Stimulated activated CD4-positive, alpha-beta T cell treated with anti-CD3 and anti-CD28 coated beads, Interleukin-15, amount 100 ng/mL, for 1 hour (primary cell): ENCODE results near the gene XPO6.

Experiments used
- DNase-seq, 2 donors: peaks; one replicate each; pipeline ENCODE4 v3.0.0-alpha.2; 2020; ENCODE audit warnings: low read depth in 1 of 2, low spot score in 1 of 2

The XPO6 gene

DNA sequence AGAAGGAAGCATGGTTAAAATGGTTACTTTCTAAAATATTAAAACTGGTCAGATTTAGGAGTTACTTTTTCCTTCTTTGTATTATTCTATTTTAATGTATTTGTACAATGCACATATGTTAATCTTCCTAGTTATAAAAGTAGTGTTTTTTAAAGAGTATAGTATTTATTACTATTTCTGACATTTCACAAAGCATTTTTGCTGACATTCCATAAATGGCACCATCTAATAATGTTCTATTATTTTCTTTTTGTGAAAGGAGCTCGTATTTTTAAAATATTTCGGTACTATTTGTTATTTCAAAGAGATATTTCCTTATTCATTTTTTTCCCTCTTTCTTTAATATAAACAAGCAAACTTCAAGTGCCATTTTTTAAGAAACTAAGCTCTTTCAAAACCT is 100.8 kb downstream of the XPO6 start:
- DNase-seq = no peak

- DNase-seq = no peak
Measured at GRCh38 chr16:28110479-28110878, 101.3 kb downstream of the XPO6 start.

GRCh38 chr16:28110074-28110473 is 101.7 kb downstream of the XPO6 start:
- DNase-seq = no peak

DNA sequence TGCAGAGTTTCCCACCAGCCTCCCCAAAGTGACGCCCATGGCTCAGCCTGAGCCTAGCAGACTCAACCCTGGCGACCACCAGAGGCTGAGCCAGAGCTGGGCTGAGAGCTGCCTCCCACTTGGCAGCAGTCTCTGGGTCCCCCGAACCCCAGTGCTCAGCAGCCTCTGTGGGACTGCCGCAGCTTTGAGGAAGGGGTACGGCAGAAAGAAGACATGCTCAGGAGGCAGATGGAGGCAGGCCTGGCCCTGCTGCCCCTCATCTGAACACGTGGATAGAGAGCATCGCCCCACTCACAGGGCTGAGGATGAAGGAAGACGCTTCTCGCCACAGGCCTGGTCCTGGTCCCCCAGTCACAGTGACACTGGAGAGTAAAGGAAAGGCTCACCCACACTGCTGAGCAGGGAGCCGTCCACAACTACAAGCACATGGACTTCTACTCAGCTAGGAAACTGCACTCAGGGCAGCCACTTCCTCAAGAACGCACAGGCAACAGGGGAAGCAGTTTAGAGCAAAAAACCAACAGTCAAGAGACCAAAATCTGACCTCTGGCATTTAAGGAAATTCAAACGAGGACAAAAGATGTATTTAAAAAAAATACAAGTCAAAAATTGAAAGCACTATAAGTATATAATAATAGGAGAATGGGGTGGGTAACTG is 103.0 kb downstream of the XPO6 start:
- DNase-seq = no peak

DNA sequence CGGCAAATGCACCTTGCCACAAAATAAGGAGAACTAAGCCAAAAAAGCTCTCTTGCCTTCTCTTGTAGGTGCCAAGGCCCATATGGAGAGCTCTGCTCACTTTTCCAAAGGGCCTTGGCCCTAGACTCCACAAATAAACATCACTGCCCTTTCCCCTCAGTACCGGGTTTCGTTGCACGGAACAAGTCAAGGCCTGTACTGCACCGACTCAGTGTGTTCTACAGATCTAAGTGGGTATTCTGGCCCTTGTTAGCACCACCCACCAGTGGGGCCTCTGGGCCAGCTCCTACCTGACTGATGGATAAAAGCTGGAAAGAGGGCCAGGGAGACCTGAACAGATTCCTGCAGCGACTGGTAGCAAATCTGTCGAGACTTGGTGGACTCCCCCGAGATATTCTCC is 104.5 kb downstream of the XPO6 start:
- no peak for DNase-seq

GRCh38 chr16:28106467-28107215 is 105.1 kb downstream of the XPO6 start:
- DNase-seq = no peak

- no peak for DNase-seq
Measured at GRCh38 chr16:28105954-28106353, 105.8 kb downstream of the XPO6 start.

DNA sequence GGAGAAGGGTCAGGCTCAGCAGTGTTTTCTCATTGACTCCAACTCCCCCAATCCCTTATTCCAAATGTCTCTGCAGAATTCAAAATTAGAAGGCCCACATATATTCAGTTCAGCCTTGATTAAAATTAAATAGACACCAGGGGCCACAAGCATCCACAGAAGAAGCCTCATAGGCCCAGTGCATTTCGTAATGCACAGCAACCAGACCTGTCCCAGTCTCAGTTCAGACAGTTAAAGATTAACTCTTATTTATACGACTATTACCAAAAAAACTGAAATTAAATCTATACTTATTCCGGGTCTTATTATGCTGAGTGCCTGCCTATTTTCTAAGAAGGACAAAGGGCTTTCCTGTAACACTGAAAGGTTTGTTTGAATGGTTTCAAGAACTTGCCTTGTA is 106.5 kb downstream of the XPO6 start:
- no peak for DNase-seq

GRCh38 chr16:28104404-28104803 is 107.4 kb downstream of the XPO6 start:
- DNase-seq = no peak

GRCh38 chr16:28103516-28104170 is 108.1 kb downstream of the XPO6 start:
- no peak for DNase-seq

DNA sequence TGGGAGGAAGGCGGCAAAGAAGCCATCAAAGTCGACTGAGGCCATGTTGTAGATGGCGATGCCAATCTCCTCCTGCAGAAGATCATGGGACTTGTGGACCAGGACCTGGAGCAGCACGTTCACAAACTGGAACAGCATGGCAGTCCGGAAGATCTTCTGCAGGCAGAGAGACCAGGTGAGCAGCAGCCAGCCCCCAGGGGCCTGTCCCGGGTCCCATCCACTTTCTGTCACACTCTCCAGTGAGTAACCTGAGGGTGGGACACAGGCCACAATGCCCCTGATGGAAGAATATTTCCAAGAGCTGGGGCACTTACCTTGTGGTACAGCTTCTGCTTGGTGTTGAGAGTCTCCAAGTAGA is 110.3 kb downstream of the XPO6 start:
- DNase-seq = no peak

DNA sequence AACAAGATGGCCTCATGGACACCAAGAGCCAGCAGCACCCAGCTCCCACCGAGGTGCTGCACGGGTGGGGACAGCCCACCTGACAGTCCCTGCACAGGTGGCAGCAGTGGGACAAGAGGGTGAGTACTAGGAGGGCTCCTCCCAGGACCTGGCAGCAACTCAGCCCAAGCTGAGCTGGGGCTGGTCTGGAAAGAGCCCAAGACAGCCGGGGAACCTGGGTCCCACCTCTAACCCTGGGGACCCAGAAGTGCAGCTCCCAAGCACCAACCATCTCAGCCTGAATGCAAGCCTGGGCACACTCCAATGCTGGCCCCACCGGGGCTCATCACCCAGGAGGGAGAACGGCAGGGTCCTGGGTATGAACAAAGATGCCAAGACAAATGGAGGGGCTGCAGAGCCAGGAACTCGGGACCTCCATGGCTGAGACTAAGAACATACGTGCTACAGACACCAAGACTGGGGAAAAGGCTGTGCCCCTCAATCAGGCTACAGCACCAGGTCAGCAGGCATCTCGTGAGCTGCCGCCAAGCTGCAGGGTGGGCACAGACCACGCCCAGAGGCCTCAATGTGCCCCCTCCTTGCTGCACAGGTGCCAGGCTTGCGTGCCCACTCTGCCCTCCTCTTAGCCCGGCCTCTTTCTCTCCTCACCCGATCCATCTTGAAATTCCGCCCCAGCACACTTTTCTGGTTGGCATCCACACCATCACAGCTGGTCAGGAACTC is 110.8 kb downstream of the XPO6 start:
- DNase-seq = no peak

DNA sequence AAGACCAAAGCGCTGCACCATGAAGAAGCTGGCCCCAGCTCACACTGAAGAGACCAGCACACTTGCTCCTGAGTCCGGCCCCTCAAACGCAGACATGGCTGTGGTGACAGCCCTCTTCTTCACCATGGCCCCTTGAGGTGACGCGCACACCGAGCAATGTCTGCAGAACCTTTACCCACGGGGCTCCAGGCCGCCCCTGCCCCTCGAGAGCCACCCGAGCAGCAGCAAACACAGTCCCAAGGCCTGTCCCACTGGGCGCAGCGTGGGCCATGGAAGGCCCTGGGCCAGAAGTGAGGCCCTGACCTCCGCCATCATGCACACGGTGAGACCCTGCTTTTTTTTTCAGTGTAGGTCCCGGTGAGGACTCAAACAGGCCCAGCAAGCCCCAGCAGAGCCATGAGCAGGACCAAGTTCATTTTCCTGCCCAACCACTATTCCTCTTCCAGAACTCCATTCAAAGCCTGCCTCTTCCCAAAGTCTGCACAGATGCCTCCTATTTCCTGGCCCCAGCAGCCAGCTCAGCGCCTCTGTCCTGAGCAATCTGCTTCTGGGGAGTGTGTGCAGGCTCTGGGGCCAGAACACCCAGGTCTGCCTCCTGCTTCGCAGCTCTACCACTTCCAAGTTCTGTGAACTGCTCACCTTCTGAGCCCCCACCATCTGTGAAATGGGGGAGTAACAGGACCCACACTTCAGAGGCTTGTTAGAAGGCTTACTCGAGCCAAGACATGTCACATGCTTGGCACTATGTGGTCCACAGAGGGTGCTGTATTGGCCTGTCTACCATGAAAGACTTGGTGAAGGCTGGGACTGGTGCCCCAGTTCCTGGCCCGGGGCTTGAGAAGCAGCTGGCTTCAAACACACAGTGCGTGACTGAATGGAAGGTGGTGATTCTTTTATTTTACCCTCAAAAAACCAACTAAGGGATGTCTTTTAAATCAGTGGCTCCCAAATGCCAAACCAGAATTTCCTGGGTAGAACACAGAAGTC is 112.5 kb downstream of the XPO6 start:
- no peak for DNase-seq

- DNase-seq = no peak
Measured at GRCh38 chr16:28098171-28098958, 113.4 kb downstream of the XPO6 start.

DNA sequence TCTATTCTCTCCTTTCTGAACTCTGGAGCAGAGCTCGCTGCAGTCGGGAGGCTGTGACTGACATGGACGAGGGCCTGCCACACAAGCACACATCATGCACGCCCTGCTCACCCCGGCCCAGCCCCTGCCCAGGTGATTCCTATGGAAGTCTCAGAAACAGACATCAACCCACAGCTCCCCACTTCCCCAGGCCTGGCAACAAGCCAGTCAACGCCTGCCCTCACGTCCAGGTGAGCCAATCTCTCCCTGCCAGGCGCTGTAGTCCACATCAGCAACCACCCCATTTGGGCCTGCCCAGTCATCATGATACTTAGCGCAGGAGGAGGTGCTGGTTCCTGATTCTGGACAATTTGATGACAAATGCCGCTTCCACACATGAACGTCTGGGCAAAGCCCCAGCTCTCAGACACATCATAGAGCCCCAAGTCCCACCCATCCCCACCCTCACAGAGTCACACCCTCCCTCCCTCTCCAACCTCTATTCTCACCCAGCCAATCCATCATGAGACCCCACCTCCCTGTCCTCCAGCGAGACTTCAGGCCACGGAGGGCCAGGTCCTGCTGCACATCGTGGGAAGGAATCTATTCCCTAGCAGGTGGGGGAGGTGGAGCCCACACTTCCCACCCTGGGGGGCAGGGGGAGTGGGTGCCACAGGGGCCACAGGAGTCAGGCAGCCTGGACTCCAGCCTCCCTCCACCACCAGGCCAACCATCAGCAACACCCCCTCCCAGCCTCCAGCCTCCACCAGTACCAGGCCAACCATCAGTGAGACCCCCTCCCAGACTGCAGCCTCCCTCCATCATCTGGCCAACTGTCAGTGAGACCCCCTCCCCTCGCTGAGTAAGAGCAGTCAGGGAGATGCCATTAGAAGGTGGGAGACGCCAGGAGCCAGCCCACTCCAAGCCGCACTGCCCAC is 114.5 kb downstream of the XPO6 start:
- DNase-seq = no peak

GRCh38 chr16:28093385-28093725 is 118.4 kb downstream of the XPO6 start:
- no peak for DNase-seq

DNA sequence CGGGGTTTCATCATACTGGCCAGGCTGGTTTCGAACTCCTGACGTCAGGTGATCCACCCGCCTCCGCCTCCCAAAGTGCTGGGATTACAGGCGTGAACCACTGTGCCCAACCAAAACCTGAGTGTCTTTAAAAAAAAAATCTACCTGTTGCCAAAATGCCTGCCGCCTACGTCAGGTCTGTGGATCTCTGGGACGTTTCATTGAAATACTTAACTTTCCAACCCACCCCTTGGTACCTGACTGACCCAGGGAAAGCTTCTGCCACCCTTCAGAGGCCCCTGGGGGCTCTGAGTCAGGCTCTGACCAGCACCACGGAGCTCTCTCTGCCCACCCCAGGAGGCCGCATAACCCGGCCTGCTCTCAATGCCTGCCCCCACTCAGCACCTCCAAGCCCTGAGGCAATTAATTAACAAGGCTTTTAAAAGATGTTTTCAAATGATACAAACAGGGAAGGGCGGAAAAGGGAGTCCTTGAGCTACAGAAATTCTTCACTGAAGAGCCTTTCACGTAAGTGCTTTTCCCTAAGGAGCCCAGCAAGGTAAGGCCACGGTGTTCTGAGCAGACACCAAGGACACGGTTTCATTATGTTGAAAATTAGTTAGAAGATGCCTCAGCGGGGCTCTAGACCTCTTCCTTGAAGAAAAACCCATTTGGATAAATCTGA is 118.9 kb downstream of the XPO6 start:
- DNase-seq = no peak

- no peak for DNase-seq
Measured at GRCh38 chr16:28091656-28092055, 120.1 kb downstream of the XPO6 start.
